Karpas-422 (cell line): Measurements from ENCODE around the gene LIN9. TPM values are rescaled to one million over a fixed set of nuclear protein-coding genes. Genes with fewer than 3 reads are reported as not detected.

Experiments
- DNase-seq: peaks from one replicate; pipeline ENCODE4 v3.0.0-alpha.2; 2015
- H2AFZ ChIP-seq: fragments of 200-600 bp; sonication (generic); 2 replicates; pipeline ENCODE4 v1.6.1; 2014; ENCODE audit warnings: antibody characterized with exemption, low read length, mixed read lengths
- H3K27ac ChIP-seq: fragments of 200-600 bp; sonication (generic); 2 replicates; pipeline ENCODE4 v1.5.1; 2014; ENCODE audit warnings: mild to moderate bottlenecking, low read length, moderate library complexity
- H3K27me3 ChIP-seq: fragments of 200-600 bp; sonication (generic); 2 replicates; pipeline ENCODE4 v1.6.1; 2014; ENCODE audit warnings: low read length, mixed read lengths
- H3K36me3 ChIP-seq: fragments of 200-600 bp; sonication (generic); 2 replicates; pipeline ENCODE4 v1.6.1; 2014; ENCODE audit warnings: low read length, mixed read lengths; ENCODE audit not compliant: insufficient read depth
- H3K4me1 ChIP-seq: fragments of 200-600 bp; sonication (generic); 2 replicates; pipeline ENCODE4 v1.6.1; 2014; ENCODE audit warnings: mild to moderate bottlenecking, low read length, mixed read lengths
- H3K4me2 ChIP-seq: fragments of 200-600 bp; sonication (generic); 2 replicates; pipeline ENCODE4 v1.6.1; 2014; ENCODE audit warnings: low read length, low read depth, mild to moderate bottlenecking; ENCODE audit not compliant: poor library complexity, severe bottlenecking
- H3K4me3 ChIP-seq: fragments of 200-600 bp; sonication (generic); 2 replicates; pipeline ENCODE4 v1.5.1; 2014; ENCODE audit warnings: mild to moderate bottlenecking, antibody characterized with exemption, low read length, mixed read lengths
- H3K79me2 ChIP-seq: fragments of 200-600 bp; sonication (generic); 2 replicates; pipeline ENCODE4 v1.6.1; 2014; ENCODE audit warnings: mild to moderate bottlenecking, low read length, mixed read lengths
- H3K9ac ChIP-seq: fragments of 200-600 bp; sonication (generic); 2 replicates; pipeline ENCODE4 v1.6.0; 2014; ENCODE audit warnings: low read length
- H3K9me2 ChIP-seq: fragments of 200-600 bp; sonication (generic), shearing (Covaris generic); replicated peaks from 2 replicates; pipeline ENCODE4 v1.6.0; 2014; ENCODE audit warnings: mild to moderate bottlenecking, low read length, moderate library complexity; ENCODE audit not compliant: insufficient read depth
- H3K9me3 ChIP-seq: fragments of 300-700, 200-600 bp; sonication (generic); 2 replicates; pipeline ENCODE4 v1.6.1; 2014; ENCODE audit warnings: low read length, mixed read lengths
- H4K20me1 ChIP-seq: fragments of 200-600 bp; sonication (generic); 2 replicates; pipeline ENCODE4 v1.6.1; 2014; ENCODE audit warnings: mild to moderate bottlenecking, antibody characterized with exemption, low read length, low read depth; ENCODE audit not compliant: insufficient read depth
- total RNA-seq: library from RNA; depleted of rRNA; stranded (reverse); fragments of >200 nt; shearing (Covaris generic); gene quantifications from 2 replicates; pipeline ENCODE4 v1.2.3, GENCODE V29; 2014; ENCODE audit warnings: low replicate concordance

The LIN9 gene
- total RNA-seq, 1 experiment from 2014 or later, result 22.0 TPM

- H3K9me3 ChIP-seq, result no peaks in the 10 kb centered on the region
- peaks cover 34% of the 10 kb centered on the region for H3K4me1 ChIP-seq
- H4K20me1 ChIP-seq, result no peaks in the 10 kb centered on the region
- H3K9ac ChIP-seq, result no peak overlapping the region
- H3K79me2 ChIP-seq, result peaks cover 25% of the 10 kb centered on the region
- H3K27ac ChIP-seq, result no peak overlapping the region
- no peak for DNase-seq
- no peak overlapping the region for H3K4me3 ChIP-seq
- no peaks in the 10 kb centered on the region for H3K36me3 ChIP-seq
- no peaks in the 10 kb centered on the region for H3K9me2 ChIP-seq
- no peak overlapping the region for H2AFZ ChIP-seq
- no peaks in the 10 kb centered on the region for H3K27me3 ChIP-seq
- H3K4me2 ChIP-seq, result no peak overlapping the region
Measured at GRCh38 chr1:226311376-226311775, 2.4 kb upstream of the LIN9 start.

DNA sequence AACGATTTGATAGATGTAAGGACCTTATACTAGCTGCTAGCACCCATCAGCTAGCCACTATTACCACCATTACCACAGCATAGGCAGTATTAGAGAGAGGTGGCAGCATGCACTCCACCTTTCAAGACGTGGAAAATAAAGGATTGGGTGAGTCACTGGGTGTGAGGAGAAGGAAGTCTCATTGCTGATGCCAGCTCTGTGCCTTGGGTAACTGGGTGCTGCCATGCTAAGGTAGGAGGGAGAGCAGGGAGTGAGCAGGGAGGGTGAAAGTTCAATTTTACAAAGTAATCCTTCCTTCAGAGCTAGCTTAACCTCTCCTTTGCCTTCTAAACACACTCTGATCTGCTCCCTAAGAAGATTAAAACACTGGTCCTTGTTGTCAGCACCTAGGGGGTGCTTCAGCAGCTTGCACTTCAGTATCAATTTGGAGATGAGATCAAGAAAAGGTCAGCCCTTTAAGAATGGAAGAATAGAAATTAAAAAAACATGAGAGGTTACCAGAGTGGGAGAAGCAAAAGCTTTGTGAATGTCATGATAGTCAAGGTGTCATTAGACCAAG lies 1.8 kb upstream of the LIN9 start:
- Histone ChIP-seq H3K4me1 (peaks cover 40% of the 10 kb centered on the region), H3K9me2 (no peaks in the 10 kb centered on the region), H3K79me2 (peaks cover 32% of the 10 kb centered on the region), H2AFZ (no peak overlapping the region), H3K4me3 (no peak overlapping the region), H3K27me3 (no peaks in the 10 kb centered on the region), H4K20me1 (no peaks in the 10 kb centered on the region), H3K9ac (no peak overlapping the region), H3K9me3 (no peaks in the 10 kb centered on the region), H3K36me3 (no peaks in the 10 kb centered on the region), H3K27ac (no peak overlapping the region), H3K4me2 (peak overlapping the region; percentile 71)
- DNase-seq, result no peak

DNA sequence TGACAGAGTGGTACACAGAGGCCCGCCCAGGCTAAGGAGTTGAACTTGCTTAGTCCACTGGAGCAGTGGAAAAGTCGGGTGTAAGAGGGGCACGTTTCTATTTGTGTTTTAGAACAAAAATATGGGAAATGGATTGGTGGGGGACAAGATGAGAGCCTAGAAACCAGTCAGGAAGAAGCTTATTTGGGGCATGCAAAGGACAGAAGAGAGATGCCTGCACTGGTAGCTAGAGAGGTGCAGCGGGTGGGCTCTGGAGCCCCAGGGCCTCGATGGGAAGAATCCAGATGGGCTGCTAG lies 1.2 kb upstream of the LIN9 start:
- Histone ChIP-seq H3K79me2 (peaks cover 37% of the 10 kb centered on the region), H4K20me1 (no peaks in the 10 kb centered on the region), H3K27me3 (no peaks in the 10 kb centered on the region), H3K4me3 (peak overlapping the region; percentile 99; the same call in 1 of the 2 replicates), H3K9me3 (no peaks in the 10 kb centered on the region), H3K36me3 (no peaks in the 10 kb centered on the region), H3K4me1 (peaks cover 44% of the 10 kb centered on the region), H3K27ac (no peak overlapping the region), H2AFZ (no peak overlapping the region), H3K9me2 (no peaks in the 10 kb centered on the region), H3K4me2 (peak overlapping the region; percentile 71), H3K9ac (peak overlapping the region; percentile 99)
- peak; percentile 52 for DNase-seq

- DNase-seq, result peak; percentile 60
- H3K4me3 ChIP-seq, result peak overlapping the region; percentile 99
Measured at GRCh38 chr1:226309398-226310244, 657 bp upstream of the LIN9 start.

DNA sequence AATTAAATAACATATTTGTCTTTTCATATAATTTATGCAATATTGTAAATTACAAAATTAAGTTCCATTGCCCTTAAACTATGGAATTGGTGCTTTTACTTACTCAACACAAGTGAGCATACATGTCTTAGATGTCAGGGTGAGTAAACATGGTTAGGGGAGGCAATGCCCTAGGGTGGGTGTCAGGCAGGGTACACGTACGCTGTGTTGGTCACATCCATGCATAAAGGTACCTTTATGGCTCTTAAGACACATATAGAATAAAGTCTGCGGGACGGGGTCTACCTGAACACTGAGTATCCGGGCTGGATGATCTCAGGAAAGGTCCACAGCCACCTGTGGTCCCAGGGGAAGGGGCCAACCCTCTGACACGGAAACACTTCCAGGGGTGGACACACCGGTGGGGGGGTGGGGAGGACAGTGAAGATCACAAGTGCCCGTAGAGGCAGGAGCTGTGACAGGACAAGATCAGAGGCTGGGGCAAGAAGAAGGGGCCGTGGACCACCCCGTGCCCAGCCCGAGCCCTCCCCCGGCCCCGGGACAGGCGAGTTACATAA lies 720 bp downstream of the LIN9 start:
- Histone ChIP-seq H3K9ac (peak overlapping the region; percentile 99), H3K27me3 (no peaks in the 10 kb centered on the region), H3K9me2 (no peaks in the 10 kb centered on the region), H3K36me3 (no peaks in the 10 kb centered on the region), H3K9me3 (no peaks in the 10 kb centered on the region), H2AFZ (no peak overlapping the region), H3K27ac (peak overlapping the region; percentile 85), H3K79me2 (peaks cover 57% of the 10 kb centered on the region), H3K4me2 (peak overlapping the region; percentile 97), H3K4me3 (peak overlapping the region; percentile 99), H4K20me1 (no peaks in the 10 kb centered on the region), H3K4me1 (peaks cover 61% of the 10 kb centered on the region)
- DNase-seq, result peak; percentile 71

More at GRCh38 chr1:226309398-226310244, 657 bp upstream of the LIN9 start:
- Histone ChIP-seq H3K4me2 (peak overlapping the region; percentile 71), H3K27ac (peak overlapping the region; percentile 34; the same call in 1 of the 2 replicates), H3K9ac (peak overlapping the region; percentile 99), H3K4me1 (peaks cover 48% of the 10 kb centered on the region), H3K9me2 (no peaks in the 10 kb centered on the region), H3K79me2 (peaks cover 43% of the 10 kb centered on the region), H3K36me3 (no peaks in the 10 kb centered on the region), H2AFZ (peak overlapping the region; percentile 21; the same call in 1 of the 2 replicates), H3K9me3 (no peaks in the 10 kb centered on the region), H3K27me3 (no peaks in the 10 kb centered on the region), H4K20me1 (no peaks in the 10 kb centered on the region)

GRCh38 chr1:226306425-226306824 lies 2.5 kb downstream of the LIN9 start:
- no peaks in the 10 kb centered on the region for H3K9me2 ChIP-seq
- peaks cover 75% of the 10 kb centered on the region for H3K79me2 ChIP-seq
- peak overlapping the region; percentile 64 for H3K27ac ChIP-seq
- H3K27me3 ChIP-seq, result no peaks in the 10 kb centered on the region
- H3K9ac ChIP-seq, result peak overlapping the region; percentile 18; the same call in 1 of the 2 replicates
- H3K36me3 ChIP-seq, result no peaks in the 10 kb centered on the region
- no peak overlapping the region for H3K4me3 ChIP-seq
- H3K4me2 ChIP-seq, result peak overlapping the region; percentile 50
- no peak for DNase-seq
- H3K4me1 ChIP-seq, result peaks cover 69% of the 10 kb centered on the region
- H4K20me1 ChIP-seq, result no peaks in the 10 kb centered on the region
- H3K9me3 ChIP-seq, result no peaks in the 10 kb centered on the region
- no peak overlapping the region for H2AFZ ChIP-seq

DNA sequence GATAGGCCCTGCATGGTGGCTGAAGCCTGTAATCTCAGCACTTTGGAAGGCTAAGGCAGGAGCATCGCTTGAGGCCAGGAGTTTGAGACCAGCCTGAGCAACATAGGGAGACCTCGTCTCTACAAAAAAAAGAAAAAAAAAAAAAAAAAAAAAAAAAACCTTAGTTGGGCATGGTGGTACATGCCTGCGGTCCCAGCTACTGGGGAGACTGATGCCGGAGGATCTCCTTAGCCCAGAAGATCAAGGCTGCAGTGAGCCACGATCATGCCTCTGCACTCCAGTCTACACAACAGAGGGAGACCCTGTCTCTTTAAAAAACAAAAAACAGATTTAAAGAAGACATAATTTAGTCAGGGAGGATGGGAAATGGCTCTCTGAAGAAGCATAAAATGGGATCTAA lies 3.8 kb downstream of the LIN9 start:
- Histone ChIP-seq H3K9ac (no peak overlapping the region), H3K27ac (peak overlapping the region; percentile 31; the same call in 1 of the 2 replicates), H3K36me3 (no peaks in the 10 kb centered on the region; the same call in 1 of the 2 replicates), H3K27me3 (no peaks in the 10 kb centered on the region), H3K4me1 (peaks cover 62% of the 10 kb centered on the region), H3K4me3 (no peak overlapping the region), H4K20me1 (no peaks in the 10 kb centered on the region), H2AFZ (no peak overlapping the region), H3K9me3 (no peaks in the 10 kb centered on the region), H3K4me2 (no peak overlapping the region), H3K79me2 (peaks cover 83% of the 10 kb centered on the region), H3K9me2 (no peaks in the 10 kb centered on the region)
- no peak for DNase-seq

GRCh38 chr1:226304291-226304955 lies 4.5 kb downstream of the LIN9 start:
- Histone ChIP-seq H3K4me2 (no peak overlapping the region), H3K79me2 (peaks cover 86% of the 10 kb centered on the region), H3K9me2 (no peaks in the 10 kb centered on the region), H3K9ac (no peak overlapping the region), H3K4me1 (peaks cover 54% of the 10 kb centered on the region), H3K27ac (peak overlapping the region; percentile 4; the same call in 1 of the 2 replicates), H4K20me1 (no peaks in the 10 kb centered on the region), H3K9me3 (no peaks in the 10 kb centered on the region), H3K27me3 (no peaks in the 10 kb centered on the region), H2AFZ (no peak overlapping the region), H3K36me3 (no peaks in the 10 kb centered on the region; the same call in 1 of the 2 replicates), H3K4me3 (no peak overlapping the region)
- DNase-seq, result no peak
